HG02763 (cell line): ENCODE measurements around the gene ARAP1.

Experiments used
- ATAC-seq: cut with Tn5 transposase; IDR thresholded peaks from one replicate; pipeline ENCODE4 v1.9.1; 2021; ENCODE audit warnings: mild to moderate bottlenecking, moderate library complexity; ENCODE audit not compliant: unreplicated experiment

The ARAP1 gene

GRCh38 chr11:72705442-72706365 lies 46.5 kb downstream of the ARAP1 start:
- no peak for ATAC-seq

- ATAC-seq: no peak
These were observed 47.4 kb downstream of the ARAP1 start for GRCh38 chr11:72704783-72705265.

- ATAC-seq: no peak
These were observed 48.0 kb downstream of the ARAP1 start for GRCh38 chr11:72704028-72704782.

GRCh38 chr11:72703267-72704008 lies 48.8 kb downstream of the ARAP1 start:
- no peak for ATAC-seq

- ATAC-seq: no peak
These were observed 49.5 kb downstream of the ARAP1 start for GRCh38 chr11:72702577-72703241.

- no peak for ATAC-seq
These were observed 50.1 kb downstream of the ARAP1 start for GRCh38 chr11:72702096-72702495.

GRCh38 chr11:72701466-72701865 lies 50.7 kb downstream of the ARAP1 start:
- no peak for ATAC-seq

- ATAC-seq: no peak
These were observed 52.1 kb downstream of the ARAP1 start for GRCh38 chr11:72700146-72700545.

GRCh38 chr11:72697814-72698213 lies 54.4 kb downstream of the ARAP1 start:
- ATAC-seq: no peak

- no peak for ATAC-seq
These were observed 55.1 kb downstream of the ARAP1 start for GRCh38 chr11:72696866-72697700.

GRCh38 chr11:72695354-72695753 lies 56.9 kb downstream of the ARAP1 start:
- ATAC-seq: no peak

- ATAC-seq: no peak
These were observed 58.8 kb downstream of the ARAP1 start for GRCh38 chr11:72693271-72693968.

GRCh38 chr11:72692498-72693237 lies 59.5 kb downstream of the ARAP1 start:
- ATAC-seq: no peak

- ATAC-seq: no peak
These were observed 62.0 kb downstream of the ARAP1 start for GRCh38 chr11:72690166-72690565.

- ATAC-seq: no peak
These were observed 63.3 kb downstream of the ARAP1 start for GRCh38 chr11:72688929-72689328.

- no peak for ATAC-seq
These were observed 63.7 kb downstream of the ARAP1 start for GRCh38 chr11:72688486-72688885.

- ATAC-seq: no peak
These were observed 64.9 kb downstream of the ARAP1 start for GRCh38 chr11:72687326-72687725.

- ATAC-seq: no peak
These were observed 65.5 kb downstream of the ARAP1 start for GRCh38 chr11:72686639-72687220.
